HK-2 (cell line): ENCODE results near the gene PACRG.

Source experiments
- DNase-seq: peaks from one replicate; pipeline ENCODE4 v3.0.0-alpha.2; 2018; ENCODE audit not compliant: unreplicated experiment

The PACRG gene

GRCh38 chr6:162710419-162710818, 17.4 kb upstream of the PACRG start:
- DNase-seq, result no peak

GRCh38 chr6:162710936-162711335, 16.8 kb upstream of the PACRG start:
- DNase-seq, result no peak

GRCh38 chr6:162711376-162711775, 16.4 kb upstream of the PACRG start:
- DNase-seq, result no peak

GRCh38 chr6:162712694-162713093, 15.1 kb upstream of the PACRG start:
- no peak for DNase-seq

GRCh38 chr6:162713974-162714780, 13.6 kb upstream of the PACRG start:
- no peak for DNase-seq

GRCh38 chr6:162715601-162716000, 12.2 kb upstream of the PACRG start:
- no peak for DNase-seq

- no peak for DNase-seq
Observed at GRCh38 chr6:162719528-162719927, 8.2 kb upstream of the PACRG start.

GRCh38 chr6:162721404-162721687, 6.4 kb upstream of the PACRG start:
- DNase-seq, result no peak

- DNase-seq, result no peak
Observed at GRCh38 chr6:162722226-162722625, 5.5 kb upstream of the PACRG start.

GRCh38 chr6:162722633-162723032, 5.1 kb upstream of the PACRG start:
- DNase-seq, result no peak

- no peak for DNase-seq
Observed at GRCh38 chr6:162726947-162727321, 840 bp upstream of the PACRG start.

- no peak for DNase-seq
Observed at GRCh38 chr6:162728197-162728596, 423 bp downstream of the PACRG start.

- DNase-seq, result no peak
Observed at GRCh38 chr6:162728706-162729105, 932 bp downstream of the PACRG start.

- DNase-seq, result no peak
Observed at GRCh38 chr6:162730502-162730901, 2.7 kb downstream of the PACRG start.

GRCh38 chr6:162733489-162733888, 5.7 kb downstream of the PACRG start:
- DNase-seq, result no peak

- DNase-seq, result no peak
Observed at GRCh38 chr6:162736961-162737360, 9.2 kb downstream of the PACRG start.

GRCh38 chr6:162750776-162751175, 23.0 kb downstream of the PACRG start:
- no peak for DNase-seq

GRCh38 chr6:162751211-162751859, 23.6 kb downstream of the PACRG start:
- no peak for DNase-seq

- DNase-seq, result no peak
Observed at GRCh38 chr6:162753775-162754174, 26.0 kb downstream of the PACRG start.

- DNase-seq, result no peak
Observed at GRCh38 chr6:162770136-162770535, 42.4 kb downstream of the PACRG start.

GRCh38 chr6:162770955-162771354, 43.2 kb downstream of the PACRG start:
- no peak for DNase-seq

GRCh38 chr6:162772466-162772865, 44.7 kb downstream of the PACRG start:
- no peak for DNase-seq

GRCh38 chr6:162773996-162774395, 46.2 kb downstream of the PACRG start:
- no peak for DNase-seq

GRCh38 chr6:162777091-162777490, 49.3 kb downstream of the PACRG start:
- no peak for DNase-seq
